Neural progenitor cell (in vitro differentiated cells): ENCODE measurements around the gene FSCB. TPM values are rescaled to one million over a fixed set of nuclear protein-coding genes. Genes with fewer than 3 reads are reported as not detected.

Experiments
- DNase-seq: peaks from one replicate; pipeline ENCODE4 v3.0.0-alpha.2; 2016; ENCODE audit warnings: low spot score
- H2AFZ ChIP-seq: fragments of 200-600 bp; sonication (generic); replicated peaks from 2 replicates; pipeline ENCODE4 v1.6.1; 2016; ENCODE audit warnings: antibody characterized with exemption
- H3F3A ChIP-seq: fragments of 200-600 bp; sonication (generic); 2 replicates; pipeline ENCODE4 v1.6.1; 2016; ENCODE audit warnings: antibody characterized with exemption, low read depth
- H3K27ac ChIP-seq: fragments of 200-600 bp; sonication (generic); 2 replicates; pipeline ENCODE4 v1.5.1; 2016; ENCODE audit warnings: mild to moderate bottlenecking
- H3K27me3 ChIP-seq: fragments of 200-600 bp; sonication (generic); 2 replicates; pipeline ENCODE4 v1.6.1; 2016; ENCODE audit warnings: mild to moderate bottlenecking, moderate library complexity
- H3K36me3 ChIP-seq: fragments of 200-600 bp; sonication (generic); 2 replicates; pipeline ENCODE4 v1.5.1; 2016
- H3K4me1 ChIP-seq: fragments of 200-600 bp; sonication (generic); 2 replicates; pipeline ENCODE4 v1.6.1; 2016; ENCODE audit warnings: mixed run types
- H3K4me2 ChIP-seq: fragments of 200-600 bp; sonication (generic); 2 replicates; pipeline ENCODE4 v1.6.1; 2016
- H3K4me3 ChIP-seq: fragments of 200-600 bp; sonication (generic); 2 replicates; pipeline ENCODE4 v1.5.1; 2016
- H3K79me2 ChIP-seq: fragments of 200-600 bp; sonication (generic); 2 replicates; pipeline ENCODE4 v1.6.1; 2016; ENCODE audit warnings: low read depth
- H3K9ac ChIP-seq: fragments of 200-600 bp; sonication (generic); 2 replicates; pipeline ENCODE4 v1.6.1; 2016
- H3K9me3 ChIP-seq: fragments of 200-600 bp; sonication (generic); 2 replicates; pipeline ENCODE4 v1.5.1; 2016; ENCODE audit warnings: low read depth
- H4K20me1 ChIP-seq: fragments of 200-600 bp; sonication (generic); 2 replicates; pipeline ENCODE4 v1.6.1; 2016; ENCODE audit warnings: low read depth
- H3K27ac Mint-ChIP-seq: 3 replicates; pipeline ENCODE4 v1.8.0; 2021; ENCODE audit warnings: mixed read lengths
- H3K27me3 Mint-ChIP-seq: 2 replicates; pipeline ENCODE4 v1.8.0; 2022; ENCODE audit warnings: low read depth, mild to moderate bottlenecking, inconsistent platforms, moderate library complexity, mixed read lengths; ENCODE audit not compliant: insufficient read depth
- H3K36me3 Mint-ChIP-seq: 3 replicates; pipeline ENCODE4 v1.8.0; 2021; ENCODE audit warnings: mixed read lengths
- H3K4me1 Mint-ChIP-seq: 3 replicates; pipeline ENCODE4 v1.8.0; 2021; ENCODE audit warnings: mixed read lengths
- H3K4me3 Mint-ChIP-seq: 3 replicates; pipeline ENCODE4 v1.8.0; 2021; ENCODE audit warnings: mild to moderate bottlenecking, moderate library complexity, mixed read lengths
- H3K9me3 Mint-ChIP-seq: 3 replicates; pipeline ENCODE4 v1.8.0; 2020; ENCODE audit warnings: mixed read lengths
- CTCF ChIP-seq: fragments of 200-600 bp; sonication (generic); IDR thresholded peaks from 2 replicates; pipeline ENCODE4 v1.5.1; 2017; ENCODE audit warnings: antibody characterized with exemption, mild to moderate bottlenecking
- EZH2 ChIP-seq: fragments of 200-600 bp; sonication (generic); IDR thresholded peaks from 2 replicates; pipeline ENCODE4 v1.6.1; 2017; ENCODE audit warnings: antibody characterized with exemption, mild to moderate bottlenecking, moderate library complexity
- EZH2phosphoT487 ChIP-seq: fragments of 200-600 bp; sonication (generic); IDR thresholded peaks from 2 replicates; pipeline ENCODE4 v1.6.1; 2017; ENCODE audit warnings: antibody characterized with exemption
- total RNA-seq: library from RNA; depleted of rRNA; stranded (reverse); fragments of >200 nt; gene quantifications from 2 replicates; pipeline ENCODE4 v1.2.3, GENCODE V29; 2015; ENCODE audit warnings: low replicate concordance

Gene FSCB
- total RNA-seq, 1 donor from 2014 or later, result not detected

GRCh38 chr14:44490966-44491365 is 16.1 kb downstream of the FSCB start:
- H3K9me3 Mint-ChIP-seq, result no peaks in the 10 kb centered on the region
- no peak overlapping the region for H3K4me3 ChIP-seq
- no peaks in the 10 kb centered on the region for H3K9me3 ChIP-seq
- TF ChIP-seq EZH2 (no peak), CTCF (no peak), EZH2phosphoT487 (no peak)
- no peaks in the 10 kb centered on the region for H3K36me3 Mint-ChIP-seq
- H3K9ac ChIP-seq, result no peak overlapping the region
- H3F3A ChIP-seq, result no peaks in the 10 kb centered on the region
- H3K27me3 ChIP-seq, result no peaks in the 10 kb centered on the region
- H3K27me3 Mint-ChIP-seq, result no peaks in the 10 kb centered on the region
- DNase-seq, result no peak
- H4K20me1 ChIP-seq, result no peaks in the 10 kb centered on the region
- H3K4me1 Mint-ChIP-seq, result no peaks in the 10 kb centered on the region
- no peaks in the 10 kb centered on the region for H3K36me3 ChIP-seq
- no peak overlapping the region for H3K4me3 Mint-ChIP-seq
- no peaks in the 10 kb centered on the region for H3K79me2 ChIP-seq
- no peak overlapping the region for H2AFZ ChIP-seq
- H3K4me1 ChIP-seq, result no peaks in the 10 kb centered on the region
- H3K4me2 ChIP-seq, result no peak overlapping the region
- H3K27ac ChIP-seq, result no peak overlapping the region
- H3K27ac Mint-ChIP-seq, result no peak overlapping the region

- DNase-seq, result no peak
- H3K4me3 Mint-ChIP-seq, result no peak overlapping the region
- peaks cover 2% of the 10 kb centered on the region for H3K9me3 Mint-ChIP-seq
- Histone ChIP-seq H3K36me3 (no peaks in the 10 kb centered on the region), H4K20me1 (no peaks in the 10 kb centered on the region), H3F3A (no peaks in the 10 kb centered on the region), H3K27ac (no peak overlapping the region), H3K4me1 (no peaks in the 10 kb centered on the region), H3K27me3 (no peaks in the 10 kb centered on the region), H3K9me3 (no peaks in the 10 kb centered on the region), H3K4me2 (no peak overlapping the region), H2AFZ (no peak overlapping the region), H3K4me3 (no peak overlapping the region), H3K9ac (no peak overlapping the region), H3K79me2 (no peaks in the 10 kb centered on the region)
- H3K27ac Mint-ChIP-seq, result no peak overlapping the region
- no peak for TF ChIP-seq EZH2phosphoT487
- no peak for TF ChIP-seq CTCF
- TF ChIP-seq EZH2, result no peak
- H3K36me3 Mint-ChIP-seq, result no peaks in the 10 kb centered on the region
- H3K27me3 Mint-ChIP-seq, result no peaks in the 10 kb centered on the region
- no peaks in the 10 kb centered on the region for H3K4me1 Mint-ChIP-seq
Observed at GRCh38 chr14:44477953-44478352, 29.1 kb downstream of the FSCB start.

- no peak overlapping the region for H3K27ac ChIP-seq
- Mint-ChIP-seq H3K4me1 (no peaks in the 10 kb centered on the region), H3K36me3 (no peaks in the 10 kb centered on the region)
Observed at GRCh38 chr14:44468771-44469170, 38.3 kb downstream of the FSCB start.

More at GRCh38 chr14:44468771-44469170, 38.3 kb downstream of the FSCB start:
- H3K4me1 ChIP-seq, result no peaks in the 10 kb centered on the region
- H3K27me3 ChIP-seq, result no peaks in the 10 kb centered on the region
- Mint-ChIP-seq H3K27me3 (peaks cover 2% of the 10 kb centered on the region), H3K27ac (no peak overlapping the region), H3K9me3 (peaks cover 4% of the 10 kb centered on the region), H3K4me3 (no peak overlapping the region)
- DNase-seq, result no peak
- no peak overlapping the region for H2AFZ ChIP-seq
- no peaks in the 10 kb centered on the region for H3K9me3 ChIP-seq
- H3F3A ChIP-seq, result no peaks in the 10 kb centered on the region
- no peak overlapping the region for H3K4me3 ChIP-seq
- no peak for TF ChIP-seq CTCF
- TF ChIP-seq EZH2phosphoT487, result no peak
- no peak for TF ChIP-seq EZH2
- H3K36me3 ChIP-seq, result no peaks in the 10 kb centered on the region
- no peaks in the 10 kb centered on the region for H4K20me1 ChIP-seq
- no peaks in the 10 kb centered on the region for H3K79me2 ChIP-seq
- no peak overlapping the region for H3K9ac ChIP-seq
- no peak overlapping the region for H3K4me2 ChIP-seq
